ENCODE results near the gene ZNF668.

ZNF668 gene

GRCh38 chr16:31073970-31074813 is at the start of gene ZNF668, which contains the start of gene ZNF646:
Gene ZNF668 (minus strand): TSS chr16:31074240. CDS start chr16:31064459, 9,781 bp downstream.
Gene ZNF646 (plus strand): TSS chr16:31074422. CDS start chr16:31076325, 1,903 bp downstream.
- H3K4me3 ChIP-seq (ENCODE audit: low read length in 2 of 2), result peak within 1 kb of the TSS; percentile 83 to 88

GRCh38 chr16:31120129-31120528 is 46.1 kb upstream of the ZNF668 start:
- no peak overlapping the region for H3K9ac ChIP-seq (ENCODE audit: low read depth in 1 of 2, low read length in 2 of 2)
- H3K27ac ChIP-seq (ENCODE audit: low read depth in 2 of 2, low read length in 2 of 2), result no peak overlapping the region
- H3K4me3 ChIP-seq (ENCODE audit: low read length in 2 of 2), result no peak overlapping the region
- H3K4me1 ChIP-seq (ENCODE audit: control insufficient read depth in 2 of 2, insufficient read depth in 2 of 2, low read length in 2 of 2), result peaks cover 8 to 15% of the 10 kb centered on the region in 2 donors
- peaks cover 23 to 29% of the 10 kb centered on the region in 2 donors for H3K36me3 ChIP-seq (ENCODE audit: control insufficient read depth in 2 of 2, insufficient read depth in 2 of 2, low read length in 2 of 2)
- no peaks in the 10 kb centered on the region for H3K9me3 ChIP-seq (ENCODE audit: control insufficient read depth in 2 of 2, low read length in 2 of 2)
- H3K27me3 ChIP-seq (ENCODE audit: control insufficient read depth in 2 of 2, insufficient read depth in 2 of 2, low read length in 2 of 2), result no peaks in the 10 kb centered on the region

More at GRCh38 chr16:31073970-31074813, at the start of gene ZNF668, which contains the start of gene ZNF646:
- Histone ChIP-seq H3K27ac (ENCODE audit: low read depth in 2 of 2, low read length in 2 of 2) (peak within 1 kb of the TSS; percentile 81 to 91), H3K36me3 (ENCODE audit: control insufficient read depth in 2 of 2, insufficient read depth in 2 of 2, low read length in 2 of 2) (peaks cover 28 to 34% of the 10 kb centered on the region in 2 donors), H3K9me3 (ENCODE audit: control insufficient read depth in 2 of 2, low read length in 2 of 2) (no peaks in the 10 kb centered on the region), H3K27me3 (ENCODE audit: control insufficient read depth in 2 of 2, insufficient read depth in 2 of 2, low read length in 2 of 2) (no peaks in the 10 kb centered on the region), H3K4me1 (ENCODE audit: control insufficient read depth in 2 of 2, insufficient read depth in 2 of 2, low read length in 2 of 2) (peaks cover 22% of the 10 kb centered on the region in 2 donors), H3K9ac (ENCODE audit: low read depth in 1 of 2, low read length in 2 of 2) (peak within 1 kb of the TSS; percentile 91)

- Histone ChIP-seq H3K27me3 (ENCODE audit: control insufficient read depth in 2 of 2, insufficient read depth in 2 of 2, low read length in 2 of 2) (no peaks in the 10 kb centered on the region), H3K4me3 (ENCODE audit: low read length in 2 of 2) (peak overlapping the region; percentile 71 to 94), H3K36me3 (ENCODE audit: control insufficient read depth in 2 of 2, insufficient read depth in 2 of 2, low read length in 2 of 2) (peaks cover 21 to 23% of the 10 kb centered on the region in 2 donors), H3K27ac (ENCODE audit: low read depth in 2 of 2, low read length in 2 of 2) (peak overlapping the region; percentile 96 to 97), H3K9ac (ENCODE audit: low read depth in 1 of 2, low read length in 2 of 2) (peak overlapping the region; percentile 86 to 99), H3K4me1 (ENCODE audit: control insufficient read depth in 2 of 2, insufficient read depth in 2 of 2, low read length in 2 of 2) (peaks cover 14 to 24% of the 10 kb centered on the region in 2 donors), H3K9me3 (ENCODE audit: control insufficient read depth in 2 of 2, low read length in 2 of 2) (no peaks in the 10 kb centered on the region)
Observed at GRCh38 chr16:31118223-31119155, 44.4 kb upstream of the ZNF668 start.

- Histone ChIP-seq H3K4me1 (ENCODE audit: control insufficient read depth in 2 of 2, insufficient read depth in 2 of 2, low read length in 2 of 2) (peaks cover 17 to 24% of the 10 kb centered on the region in 2 donors), H3K27me3 (ENCODE audit: control insufficient read depth in 2 of 2, insufficient read depth in 2 of 2, low read length in 2 of 2) (no peaks in the 10 kb centered on the region), H3K27ac (ENCODE audit: low read depth in 2 of 2, low read length in 2 of 2) (peak within 1 kb of the TSS; percentile 96 to 97)
Observed at GRCh38 chr16:31117384-31118222, 43.6 kb upstream of the ZNF668 start, which contains the start of gene KAT8. Gene KAT8 (plus strand): TSS chr16:31117664. CDS start chr16:31117682, 18 bp downstream.

GRCh38 chr16:31114468-31114867 is 40.4 kb upstream of the ZNF668 start:
- Histone ChIP-seq H3K36me3 (ENCODE audit: control insufficient read depth in 2 of 2, insufficient read depth in 2 of 2, low read length in 2 of 2) (peaks cover 23 to 34% of the 10 kb centered on the region in 2 donors), H3K4me1 (ENCODE audit: control insufficient read depth in 2 of 2, insufficient read depth in 2 of 2, low read length in 2 of 2) (peaks cover 17 to 24% of the 10 kb centered on the region in 2 donors), H3K4me3 (ENCODE audit: low read length in 2 of 2) (no peak overlapping the region), H3K9ac (ENCODE audit: low read depth in 1 of 2, low read length in 2 of 2) (no peak overlapping the region), H3K27me3 (ENCODE audit: control insufficient read depth in 2 of 2, insufficient read depth in 2 of 2, low read length in 2 of 2) (no peaks in the 10 kb centered on the region), H3K27ac (ENCODE audit: low read depth in 2 of 2, low read length in 2 of 2) (peak overlapping the region; percentile 64 to 68), H3K9me3 (ENCODE audit: control insufficient read depth in 2 of 2, low read length in 2 of 2) (no peaks in the 10 kb centered on the region)

More at GRCh38 chr16:31117384-31118222, 43.6 kb upstream of the ZNF668 start, which contains the start of gene KAT8:
- peak within 1 kb of the TSS; percentile 71 to 94 for H3K4me3 ChIP-seq (ENCODE audit: low read length in 2 of 2)
- no peaks in the 10 kb centered on the region for H3K9me3 ChIP-seq (ENCODE audit: control insufficient read depth in 2 of 2, low read length in 2 of 2)
- H3K36me3 ChIP-seq (ENCODE audit: control insufficient read depth in 2 of 2, insufficient read depth in 2 of 2, low read length in 2 of 2), result peaks cover 21 to 23% of the 10 kb centered on the region in 2 donors
- peak within 1 kb of the TSS; percentile 86 to 99 for H3K9ac ChIP-seq (ENCODE audit: low read depth in 1 of 2, low read length in 2 of 2)

GRCh38 chr16:31113121-31114120 is 39.4 kb upstream of the ZNF668 start:
- H3K4me1 ChIP-seq (ENCODE audit: control insufficient read depth in 2 of 2, insufficient read depth in 2 of 2, low read length in 2 of 2), result peaks cover 19 to 25% of the 10 kb centered on the region in 2 donors
- H3K36me3 ChIP-seq (ENCODE audit: control insufficient read depth in 2 of 2, insufficient read depth in 2 of 2, low read length in 2 of 2), result peaks cover 23 to 30% of the 10 kb centered on the region in 2 donors
- no peaks in the 10 kb centered on the region for H3K9me3 ChIP-seq (ENCODE audit: control insufficient read depth in 2 of 2, low read length in 2 of 2)
- no peak overlapping the region for H3K9ac ChIP-seq (ENCODE audit: low read depth in 1 of 2, low read length in 2 of 2)
- peak overlapping the region; percentile 64 to 68 for H3K27ac ChIP-seq (ENCODE audit: low read depth in 2 of 2, low read length in 2 of 2)
- no peaks in the 10 kb centered on the region for H3K27me3 ChIP-seq (ENCODE audit: control insufficient read depth in 2 of 2, insufficient read depth in 2 of 2, low read length in 2 of 2)
- peak overlapping the region in 1 of 2 donors; percentile 41 for H3K4me3 ChIP-seq (ENCODE audit: low read length in 2 of 2)

- Histone ChIP-seq H3K27me3 (ENCODE audit: control insufficient read depth in 2 of 2, insufficient read depth in 2 of 2, low read length in 2 of 2) (no peaks in the 10 kb centered on the region), H3K4me3 (ENCODE audit: low read length in 2 of 2) (no peak overlapping the region), H3K27ac (ENCODE audit: low read depth in 2 of 2, low read length in 2 of 2) (peak overlapping the region; percentile 20 to 68), H3K9me3 (ENCODE audit: control insufficient read depth in 2 of 2, low read length in 2 of 2) (no peaks in the 10 kb centered on the region), H3K36me3 (ENCODE audit: control insufficient read depth in 2 of 2, insufficient read depth in 2 of 2, low read length in 2 of 2) (peaks cover 23 to 30% of the 10 kb centered on the region in 2 donors), H3K9ac (ENCODE audit: low read depth in 1 of 2, low read length in 2 of 2) (no peak overlapping the region), H3K4me1 (ENCODE audit: control insufficient read depth in 2 of 2, insufficient read depth in 2 of 2, low read length in 2 of 2) (peaks cover 19 to 20% of the 10 kb centered on the region in 2 donors)
Observed at GRCh38 chr16:31112711-31113110, 38.7 kb upstream of the ZNF668 start.

GRCh38 chr16:31111881-31112466 is 37.9 kb upstream of the ZNF668 start:
- Histone ChIP-seq H3K4me1 (ENCODE audit: control insufficient read depth in 2 of 2, insufficient read depth in 2 of 2, low read length in 2 of 2) (peaks cover 19% of the 10 kb centered on the region in 2 donors), H3K27me3 (ENCODE audit: control insufficient read depth in 2 of 2, insufficient read depth in 2 of 2, low read length in 2 of 2) (no peaks in the 10 kb centered on the region), H3K9ac (ENCODE audit: low read depth in 1 of 2, low read length in 2 of 2) (no peak overlapping the region), H3K4me3 (ENCODE audit: low read length in 2 of 2) (no peak overlapping the region), H3K36me3 (ENCODE audit: control insufficient read depth in 2 of 2, insufficient read depth in 2 of 2, low read length in 2 of 2) (peaks cover 23 to 30% of the 10 kb centered on the region in 2 donors), H3K27ac (ENCODE audit: low read depth in 2 of 2, low read length in 2 of 2) (no peak overlapping the region), H3K9me3 (ENCODE audit: control insufficient read depth in 2 of 2, low read length in 2 of 2) (no peaks in the 10 kb centered on the region)

All from mucosa of rectum (tissue), 2 donors.